Measurements from ENCODE around the gene RCC1.

- TF ChIP-seq EZH2 (IDR thresholded peaks at IDR 0.05; ENCODE audit: insufficient read depth, poor library complexity, severe bottlenecking), result no peak
- TF ChIP-seq EZH2phosphoT487 (IDR thresholded peaks at IDR 0.05; ENCODE audit: insufficient read depth, low read depth), result no peak
Measured at GRCh38 chr1:28565040-28565439, 59.2 kb downstream of the RCC1 start.

Data from GM23248 (cell line).